ENCODE data around the gene ZNF500.

The ZNF500 gene

GRCh38 chr16:4766875-4767628, at the start of gene ZNF500:
Gene ZNF500, minus strand, starts transcription at chr16:4767162. Its CDS starts 1,184 bp downstream, at chr16:4765978.
- peak; percentile 98 for DNase-seq (ENCODE audit: low spot score)

- DNase-seq (ENCODE audit: low spot score): no peak
Observed at GRCh38 chr16:4814542-4815173, 47.7 kb upstream of the ZNF500 start.

GRCh38 chr16:4814046-4814445, 47.1 kb upstream of the ZNF500 start:
- DNase-seq (ENCODE audit: low spot score): no peak

DNA sequence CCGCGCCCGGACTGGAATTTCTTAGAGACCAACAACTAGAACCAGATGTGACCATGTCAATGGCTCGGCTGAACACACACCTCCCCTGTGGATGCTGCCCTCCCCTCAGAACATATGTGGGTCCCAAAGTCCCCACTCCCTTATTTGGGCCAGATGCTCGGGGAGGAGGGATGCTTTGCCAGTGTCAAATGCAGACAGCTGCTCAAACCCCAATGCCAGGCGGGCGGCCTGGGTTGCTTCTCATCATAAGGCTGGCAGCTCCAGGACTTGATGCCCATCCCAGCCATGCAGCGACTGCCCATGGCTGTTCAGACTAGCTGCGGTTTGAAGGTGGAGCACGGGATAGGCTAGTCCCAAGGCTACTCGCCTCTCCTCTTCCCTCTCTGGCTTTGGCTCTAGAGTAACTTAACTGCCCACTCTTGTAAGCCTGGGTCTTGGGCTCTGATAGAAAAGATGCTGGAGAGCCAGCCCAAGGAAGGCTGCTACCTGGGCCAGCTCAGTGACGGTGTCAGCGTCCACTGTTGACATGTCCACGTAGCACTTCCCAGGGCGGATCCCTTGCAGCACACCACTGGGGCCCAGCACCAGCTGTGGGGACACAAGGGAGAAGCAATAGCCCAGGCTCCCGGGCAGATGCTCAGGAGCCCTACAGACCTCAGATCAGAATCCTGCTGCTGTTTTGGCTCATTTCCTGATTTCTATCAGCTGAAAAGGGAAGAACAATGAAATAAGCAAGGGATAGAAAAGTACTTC, 46.5 kb upstream of the ZNF500 start:
- DNase-seq (ENCODE audit: low spot score): no peak

DNA sequence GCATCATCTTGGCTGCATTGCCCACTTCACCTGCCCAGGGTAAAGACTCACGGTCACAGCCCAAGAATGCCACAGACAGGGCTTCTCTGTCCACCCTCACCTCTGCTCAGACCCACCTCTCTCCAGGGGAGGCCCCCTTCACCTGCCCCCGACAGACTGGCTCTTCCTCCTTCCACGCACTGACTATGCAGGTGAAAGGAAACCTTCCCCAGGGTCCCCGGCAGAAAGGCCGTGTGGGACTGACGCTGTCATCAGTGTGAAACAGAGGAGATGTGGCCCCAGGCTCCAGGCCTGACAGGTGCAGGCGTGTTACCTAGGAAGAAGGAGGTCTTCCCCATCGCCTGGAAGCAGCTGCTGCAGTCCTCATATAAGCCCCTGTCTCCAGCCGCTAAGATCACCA, 44.8 kb upstream of the ZNF500 start:
- no peak for DNase-seq (ENCODE audit: low spot score)

DNA sequence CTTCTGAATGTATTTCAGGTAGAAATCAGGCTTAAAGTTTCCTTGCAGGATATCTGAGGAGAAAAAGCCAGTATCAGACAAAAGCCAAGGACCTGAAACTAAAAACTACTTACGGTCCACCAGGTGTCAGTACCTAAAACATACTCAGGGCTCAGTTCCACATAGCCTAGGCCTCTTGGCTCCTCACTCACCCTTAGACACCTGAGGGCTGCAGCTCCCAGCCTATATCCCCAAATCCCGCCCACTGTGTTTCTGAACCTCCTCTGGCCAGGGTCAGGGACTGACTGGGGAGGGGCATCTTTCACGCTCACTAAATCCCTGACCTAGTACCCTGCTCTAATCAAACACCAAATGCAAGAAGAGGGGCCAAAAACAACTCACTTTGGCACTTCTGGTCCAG, 44.3 kb upstream of the ZNF500 start:
- DNase-seq (ENCODE audit: low spot score): no peak

GRCh38 chr16:4806280-4806679, 39.3 kb upstream of the ZNF500 start:
- DNase-seq (ENCODE audit: low spot score): no peak

DNA sequence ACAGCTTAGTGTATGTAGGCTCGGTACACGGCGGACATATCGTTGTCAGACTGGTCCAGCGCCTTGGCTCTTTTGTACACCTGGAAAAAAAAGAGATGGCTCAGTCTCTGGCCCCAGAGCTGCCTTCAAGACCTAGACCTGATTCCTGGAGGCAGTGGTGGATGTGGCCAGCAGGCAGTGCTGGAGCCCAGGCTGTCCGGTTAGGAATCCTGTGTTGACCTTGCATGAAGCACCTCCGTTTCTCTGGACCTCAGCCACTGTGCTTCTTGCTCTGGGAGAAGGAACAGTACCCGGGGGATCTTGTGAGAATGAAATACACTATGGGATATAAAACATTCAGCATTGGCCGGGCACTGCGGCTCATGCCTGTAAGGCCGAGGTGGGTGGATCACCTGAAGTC, 38.3 kb upstream of the ZNF500 start:
- no peak for DNase-seq (ENCODE audit: low spot score)

DNA sequence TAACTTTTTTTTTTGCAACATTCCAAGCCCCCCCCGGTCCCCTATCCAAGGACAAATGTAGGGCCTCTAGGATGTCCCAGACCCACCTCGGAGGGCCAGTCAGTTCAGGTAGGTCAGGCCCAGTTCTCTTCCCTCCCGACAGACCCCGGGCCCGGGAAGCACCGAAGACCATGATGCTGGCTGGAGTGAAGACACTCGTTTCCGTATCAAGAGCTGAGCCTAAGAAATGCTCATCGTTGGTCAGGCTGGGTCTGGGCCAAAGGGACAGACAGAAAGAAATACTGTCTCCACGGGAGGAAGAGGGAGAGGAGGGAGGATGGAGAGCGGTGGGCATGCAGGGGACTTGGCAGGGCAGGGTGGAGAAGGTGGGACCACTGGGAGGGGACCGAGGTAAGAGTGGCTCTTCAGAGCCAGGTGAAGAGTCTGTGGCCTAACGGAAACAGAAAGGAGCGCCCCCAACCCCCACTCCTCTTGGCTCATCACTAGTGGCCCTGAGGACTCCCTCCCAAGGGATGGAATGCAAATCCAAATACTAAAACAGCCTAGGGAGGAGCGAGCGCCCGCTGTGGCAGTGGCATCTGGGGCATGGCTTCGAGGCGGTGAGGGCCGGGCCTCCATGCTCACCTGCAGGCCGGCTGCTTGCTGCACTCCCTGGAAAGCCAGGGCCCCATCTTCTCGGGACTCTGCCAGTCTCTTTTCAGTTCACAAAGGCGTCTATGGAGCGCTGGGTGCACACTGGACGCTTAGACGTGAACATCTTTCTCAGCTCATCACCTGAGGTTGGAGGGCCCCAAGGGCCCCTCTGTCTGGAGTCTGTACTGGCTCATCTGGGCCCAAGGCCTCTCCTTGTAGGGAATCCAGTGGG, 37.2 kb upstream of the ZNF500 start:
- no peak for DNase-seq (ENCODE audit: low spot score)

- DNase-seq (ENCODE audit: low spot score): no peak
Observed at GRCh38 chr16:4803401-4803844, 36.5 kb upstream of the ZNF500 start.

DNA sequence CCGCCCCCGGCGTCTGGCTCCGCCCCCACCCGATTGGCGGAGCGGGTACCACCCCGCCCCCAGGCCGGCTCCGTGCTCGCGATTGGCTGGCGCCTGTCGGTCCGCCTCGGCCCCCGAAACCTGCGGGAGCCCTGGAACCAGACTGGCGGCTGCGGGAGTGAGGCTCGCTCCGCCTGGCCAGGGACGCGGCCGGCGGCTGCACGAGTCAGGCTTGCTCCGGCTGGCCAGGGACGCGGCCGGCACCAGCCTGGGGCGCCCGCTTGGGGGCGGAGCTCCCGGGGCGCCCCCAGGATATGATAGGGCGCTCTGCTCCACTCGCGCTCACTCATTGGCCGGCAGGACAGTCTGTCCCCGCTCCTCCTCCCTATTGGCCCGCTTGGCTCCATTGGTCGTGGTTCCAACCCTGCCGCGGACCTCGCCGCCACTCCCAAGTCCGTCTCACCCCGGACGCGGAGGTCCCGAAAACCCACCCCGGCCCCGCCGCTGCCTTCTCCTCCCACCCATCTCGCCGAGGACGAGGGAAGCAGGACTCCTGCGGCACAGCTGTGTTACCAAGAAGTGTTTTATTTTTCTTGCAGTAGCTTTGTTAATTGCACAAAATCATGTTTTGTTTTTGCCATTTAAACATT, 35.8 kb upstream of the ZNF500 start:
- peak; percentile 99 for DNase-seq (ENCODE audit: low spot score)

DNA sequence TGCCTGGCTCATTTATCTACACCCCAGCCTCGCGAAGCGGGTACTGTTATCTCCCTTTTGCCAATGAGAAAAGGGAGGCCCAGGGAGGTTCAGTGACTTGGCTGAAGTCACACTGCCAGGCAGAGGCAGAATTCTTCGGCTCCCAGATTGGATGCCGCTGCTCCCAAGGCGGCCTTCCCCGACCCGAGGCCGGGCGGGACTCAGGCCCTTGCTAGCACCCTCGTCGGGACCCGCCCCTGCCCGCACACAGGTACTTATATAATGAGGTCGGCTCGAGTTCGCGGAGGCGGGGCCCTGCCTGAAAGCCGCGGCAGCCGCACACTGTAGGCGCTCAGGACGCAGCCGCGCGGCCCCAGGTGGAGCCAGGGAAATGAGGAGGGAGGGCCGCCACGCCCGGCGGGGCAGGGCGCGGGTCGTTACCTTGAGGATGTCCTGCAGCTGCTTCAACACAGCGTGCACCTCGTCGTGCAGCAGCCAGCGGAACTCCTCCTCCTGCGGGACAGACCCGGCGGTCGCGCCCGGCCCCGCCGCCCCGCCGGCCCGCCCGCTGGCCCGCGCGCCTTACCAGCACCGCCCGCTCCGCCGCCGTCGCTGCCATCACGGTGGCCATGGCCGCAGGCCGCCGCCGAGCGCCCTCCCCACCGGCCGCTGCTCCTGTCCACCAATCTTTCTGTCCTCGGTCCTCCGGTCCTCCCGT, 35.1 kb upstream of the ZNF500 start, which contains the start of gene ROGDI:
Gene ROGDI, minus strand, starts transcription at position 672 of the 697 bp plus-strand sequence. Its CDS starts 62 bp downstream, at position 610.
- peak; percentile 63 for DNase-seq (ENCODE audit: low spot score)

DNA sequence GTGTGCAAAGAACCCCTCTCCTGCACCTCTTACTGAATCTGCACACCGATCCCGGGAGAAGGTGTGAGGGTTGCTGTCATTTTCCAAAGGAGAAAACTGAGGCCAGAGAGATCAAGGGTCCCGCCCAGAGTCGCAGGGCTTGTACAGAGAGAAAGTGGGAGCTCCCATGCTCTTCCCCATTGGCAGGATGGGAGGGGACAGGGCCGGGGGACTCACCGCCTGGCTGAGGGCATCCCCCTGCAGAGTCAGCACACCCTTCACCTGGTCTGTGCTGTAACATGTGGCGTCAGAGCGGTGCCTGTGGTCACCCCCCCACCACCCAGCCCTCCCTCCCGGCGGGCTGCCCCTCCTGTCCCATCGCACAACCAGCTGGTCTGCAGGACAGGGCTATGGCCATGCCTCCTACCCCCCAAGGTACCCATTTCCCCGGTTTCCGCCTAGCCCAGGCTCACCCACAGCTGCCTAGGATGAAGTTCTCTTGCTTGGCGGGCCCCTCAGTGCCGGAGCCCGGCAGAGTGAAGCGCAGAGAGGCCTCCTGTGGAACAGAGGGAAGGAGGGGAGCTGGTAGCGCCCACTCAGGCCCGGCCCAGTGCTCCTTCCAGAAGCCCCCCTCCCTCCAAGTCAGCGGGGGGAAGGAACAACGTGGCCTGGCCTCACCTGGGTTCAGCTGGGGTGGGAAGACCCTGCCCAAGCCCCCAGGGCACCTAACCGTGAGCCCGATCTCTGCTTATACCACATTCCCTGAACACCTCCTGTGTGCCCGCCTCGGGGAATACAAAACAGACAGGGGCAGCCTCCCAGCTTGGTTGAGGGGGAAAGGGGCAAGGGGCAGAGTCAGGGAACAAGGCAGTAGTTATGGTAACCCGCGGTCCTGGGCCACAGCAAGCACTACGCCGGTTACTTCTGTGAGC, 34.3 kb upstream of the ZNF500 start:
- DNase-seq (ENCODE audit: low spot score): no peak

DNA sequence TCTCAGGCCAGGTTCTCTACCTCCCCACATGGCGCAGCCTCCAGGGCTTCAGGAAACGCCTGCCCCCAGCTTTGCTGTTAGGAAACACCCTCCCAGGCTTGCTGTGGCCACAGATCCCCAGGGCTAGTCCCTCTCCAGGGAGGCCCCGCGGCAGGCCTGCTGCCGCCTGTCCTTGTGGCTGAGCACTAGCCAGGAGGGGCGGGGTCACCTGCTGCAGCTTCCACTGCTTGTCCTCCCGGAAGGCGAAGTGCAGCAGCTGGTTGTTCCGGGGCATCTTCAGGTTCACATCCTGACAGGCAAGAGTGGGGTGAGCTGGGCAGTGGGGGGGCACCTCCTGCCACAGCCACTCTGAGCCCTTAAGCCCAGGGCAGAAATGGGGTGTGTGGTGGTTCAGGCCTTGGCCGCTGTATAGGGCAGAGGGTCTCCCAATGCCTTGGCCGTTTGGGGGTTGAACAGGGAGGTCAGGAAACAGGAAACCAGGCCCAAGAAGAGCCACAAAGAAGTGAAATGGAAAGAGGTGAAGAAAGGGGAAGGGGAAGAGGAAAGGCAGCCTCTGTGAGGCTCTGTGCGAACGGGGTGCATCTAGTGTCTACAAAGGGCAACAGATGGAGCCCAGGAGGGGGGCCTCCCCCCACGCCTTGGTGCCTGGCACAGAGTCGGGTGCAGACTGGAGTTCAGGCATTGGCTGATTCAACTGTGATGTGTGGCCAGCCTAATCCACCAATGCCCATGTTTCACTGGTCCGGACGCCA, 33.5 kb upstream of the ZNF500 start:
- DNase-seq (ENCODE audit: low spot score): no peak

DNA sequence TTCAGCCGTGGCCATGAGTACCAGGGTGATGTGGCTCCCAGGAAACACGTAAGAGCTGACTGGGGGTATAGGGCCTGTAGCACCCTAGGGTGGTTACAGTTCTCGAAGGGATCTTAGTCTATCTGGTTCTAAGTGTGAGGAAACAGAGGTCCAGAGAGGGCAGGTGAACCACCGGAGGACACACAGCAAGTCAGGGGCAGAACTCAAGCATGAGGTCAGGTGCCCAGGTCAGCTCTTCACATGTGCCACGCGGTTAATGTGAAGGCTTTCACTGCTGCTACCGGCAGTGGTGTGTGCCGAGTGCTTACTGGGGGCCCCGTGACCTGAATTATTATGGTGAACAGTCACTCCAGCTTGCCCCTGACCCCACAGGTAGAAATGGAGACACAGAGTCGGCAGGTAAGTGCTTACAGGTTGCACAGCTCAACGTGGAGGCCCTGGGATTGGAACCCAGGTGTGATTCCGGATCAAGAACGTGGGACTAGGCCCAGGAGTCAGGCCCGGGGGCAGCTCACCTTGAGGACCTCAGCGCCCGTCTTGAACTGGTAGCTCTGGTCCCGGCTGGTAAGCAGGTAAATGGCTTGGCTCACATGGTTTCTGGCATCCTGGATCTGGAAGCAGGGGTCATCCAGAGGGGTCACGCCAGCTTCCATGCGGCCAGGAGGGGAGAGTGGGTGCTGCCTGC, 32.4 kb upstream of the ZNF500 start:
- DNase-seq (ENCODE audit: low spot score): no peak

DNA sequence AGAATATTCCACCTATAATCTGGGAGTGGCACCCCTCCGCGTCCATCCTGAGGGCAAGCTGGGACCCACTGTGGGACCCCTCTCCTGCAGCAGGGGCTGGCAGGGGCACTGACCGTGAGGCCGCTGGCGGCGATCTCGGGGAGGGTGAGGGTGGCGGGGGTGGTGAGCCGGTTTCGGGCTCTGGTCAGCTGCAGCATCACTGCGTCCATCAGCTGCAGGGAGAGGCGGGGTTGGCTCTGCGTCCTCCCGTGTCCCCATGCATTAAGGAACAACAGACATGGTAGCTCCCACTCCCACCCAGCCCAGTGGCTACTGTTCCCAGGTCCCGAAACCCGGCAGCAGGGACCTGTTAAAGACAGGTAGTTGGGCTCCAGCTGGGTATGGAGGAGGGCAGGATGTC, 31.5 kb upstream of the ZNF500 start:
- no peak for DNase-seq (ENCODE audit: low spot score)

DNA sequence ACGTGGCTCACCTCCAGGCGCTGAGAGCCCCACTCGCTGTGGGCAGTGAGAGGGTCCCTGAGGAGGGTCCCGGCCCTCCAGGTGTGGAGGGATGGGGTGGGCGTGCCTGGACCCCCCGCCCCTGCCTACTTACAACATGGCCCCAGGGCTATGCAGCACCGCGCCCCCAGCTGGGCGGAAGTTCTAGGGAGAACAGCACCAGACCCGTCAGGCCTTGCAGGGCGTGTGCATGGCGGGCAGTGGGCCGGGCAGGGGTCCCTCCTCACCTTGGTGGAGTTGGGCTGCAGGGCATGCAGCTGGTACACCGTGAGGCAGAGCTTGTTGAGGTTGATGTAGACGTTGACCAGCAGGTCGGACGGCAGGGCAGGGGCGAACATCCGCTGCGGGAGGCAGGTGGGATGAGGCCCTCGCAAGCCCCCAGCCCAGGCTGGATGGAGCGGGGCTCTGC, 30.9 kb upstream of the ZNF500 start:
- DNase-seq (ENCODE audit: low spot score): no peak

All from AG08396 (cell line).